Brain microvascular endothelial cell (primary cell): Measurements from ENCODE around the gene PRKG1.

Experiments
- DNase-seq: peaks from one replicate; pipeline ENCODE4 v3.0.0-alpha.2; 2020
- H3K27ac ChIP-seq: fragments of 250-450 bp; sonication (Bioruptor Pico); 2 replicates; pipeline ENCODE4 v1.5.1; 2020; ENCODE audit warnings: mild to moderate bottlenecking, moderate library complexity
- H3K27me3 ChIP-seq: fragments of 250-450 bp; sonication (Bioruptor Pico); replicated peaks from 2 replicates; pipeline ENCODE4 v1.5.1; 2020; ENCODE audit warnings: mild to moderate bottlenecking
- H3K36me3 ChIP-seq: fragments of 250-450 bp; sonication (Bioruptor Pico); replicated peaks from 2 replicates; pipeline ENCODE4 v1.5.1; 2020; ENCODE audit warnings: mild to moderate bottlenecking
- H3K4me3 ChIP-seq: 2 replicates; pipeline ENCODE4 v1.5.1; 2011; ENCODE audit warnings: low read depth, mild to moderate bottlenecking, control low read depth, low read length, moderate library complexity
- in situ Hi-C: cut with HindIII; loops from 2 replicates; pipeline ENCODE4 v1.10.0; 2017; ENCODE audit warnings: low sequenced_read_pairs, low pct_ligation_motif_present
- TF ChIP-seq, protein P1 (sequence below): IDR thresholded peaks from 2 replicates; pipeline ENCODE4 v1.5.1; 2011; ENCODE audit warnings: low read depth, mild to moderate bottlenecking, moderate library complexity, low read length, control low read depth, inconsistent platforms; ENCODE audit errors: missing control alignments

Gene PRKG1

GRCh38 chr10:51297438-51297837 is 223.2 kb downstream of the PRKG1 start:
- H3K36me3 ChIP-seq = no peaks in the 10 kb centered on the region
- no peaks in the 10 kb centered on the region for H3K27me3 ChIP-seq
- no peak overlapping the region for H3K27ac ChIP-seq
- TF ChIP-seq, protein P1, sequence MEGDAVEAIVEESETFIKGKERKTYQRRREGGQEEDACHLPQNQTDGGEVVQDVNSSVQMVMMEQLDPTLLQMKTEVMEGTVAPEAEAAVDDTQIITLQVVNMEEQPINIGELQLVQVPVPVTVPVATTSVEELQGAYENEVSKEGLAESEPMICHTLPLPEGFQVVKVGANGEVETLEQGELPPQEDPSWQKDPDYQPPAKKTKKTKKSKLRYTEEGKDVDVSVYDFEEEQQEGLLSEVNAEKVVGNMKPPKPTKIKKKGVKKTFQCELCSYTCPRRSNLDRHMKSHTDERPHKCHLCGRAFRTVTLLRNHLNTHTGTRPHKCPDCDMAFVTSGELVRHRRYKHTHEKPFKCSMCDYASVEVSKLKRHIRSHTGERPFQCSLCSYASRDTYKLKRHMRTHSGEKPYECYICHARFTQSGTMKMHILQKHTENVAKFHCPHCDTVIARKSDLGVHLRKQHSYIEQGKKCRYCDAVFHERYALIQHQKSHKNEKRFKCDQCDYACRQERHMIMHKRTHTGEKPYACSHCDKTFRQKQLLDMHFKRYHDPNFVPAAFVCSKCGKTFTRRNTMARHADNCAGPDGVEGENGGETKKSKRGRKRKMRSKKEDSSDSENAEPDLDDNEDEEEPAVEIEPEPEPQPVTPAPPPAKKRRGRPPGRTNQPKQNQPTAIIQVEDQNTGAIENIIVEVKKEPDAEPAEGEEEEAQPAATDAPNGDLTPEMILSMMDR = no peak
- in situ Hi-C loops = no loop called here
- no peak for DNase-seq
- no peak overlapping the region for H3K4me3 ChIP-seq

DNA sequence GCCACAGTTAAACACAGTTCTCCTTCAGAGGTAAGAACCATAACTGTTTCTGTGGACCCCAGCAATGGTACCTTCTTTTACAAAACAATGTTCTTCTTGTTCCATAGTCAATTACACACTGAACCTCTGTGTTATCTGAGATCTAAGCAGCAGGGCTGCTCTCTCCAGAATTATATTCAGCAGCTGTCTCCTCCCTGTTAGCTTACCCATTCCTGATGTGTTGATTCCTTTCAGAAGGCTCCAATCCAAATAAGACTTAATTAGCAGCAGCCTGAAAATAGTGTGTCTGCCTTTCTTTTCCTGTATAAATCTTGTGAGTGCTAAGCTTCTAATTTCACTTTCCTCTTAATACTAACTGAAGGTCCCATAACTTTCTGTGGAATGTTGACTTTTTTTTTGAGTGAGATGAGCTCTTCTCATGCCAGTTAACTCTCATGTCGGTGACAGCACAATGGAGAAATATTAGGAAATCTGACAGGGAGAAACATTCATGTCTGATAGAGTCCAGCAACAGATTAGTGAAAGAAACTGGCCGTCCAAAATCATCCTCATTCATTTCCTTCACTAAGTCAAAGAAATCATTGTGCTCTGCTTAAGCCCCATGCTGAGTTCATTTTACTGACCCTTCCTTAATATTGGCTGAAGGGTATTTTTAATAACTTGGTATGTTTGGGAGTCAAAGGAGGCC is 226.5 kb downstream of the PRKG1 start:
- no peak for DNase-seq
- H3K36me3 ChIP-seq = no peaks in the 10 kb centered on the region
- no peak overlapping the region for H3K27ac ChIP-seq
- H3K4me3 ChIP-seq = no peak overlapping the region
- in situ Hi-C loops = no loop called here
- no peaks in the 10 kb centered on the region for H3K27me3 ChIP-seq
- TF ChIP-seq, protein P1 = no peak

DNA sequence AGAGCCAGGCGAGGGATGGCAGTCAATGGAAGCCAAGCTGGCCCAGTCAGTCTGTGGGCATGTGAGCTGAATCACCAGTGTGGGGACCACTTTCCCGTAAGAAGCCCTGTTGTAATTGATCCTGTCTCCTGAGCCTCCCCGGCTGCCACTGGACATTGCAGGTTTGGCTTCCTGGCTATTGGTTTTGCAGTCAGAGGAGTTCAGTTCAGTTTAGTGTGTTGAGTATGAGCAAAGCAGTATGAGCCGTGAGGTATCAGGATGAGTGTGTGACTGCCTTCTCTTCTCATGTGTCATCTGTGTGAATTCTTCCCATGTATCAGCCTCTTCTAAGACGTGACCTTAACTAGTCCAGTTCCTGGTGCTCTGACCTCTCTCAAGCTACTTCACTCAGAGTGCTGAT is 227.4 kb downstream of the PRKG1 start:
- in situ Hi-C loops = no loop called here
- Histone ChIP-seq H3K4me3 (no peak overlapping the region), H3K36me3 (no peaks in the 10 kb centered on the region), H3K27me3 (no peaks in the 10 kb centered on the region), H3K27ac (no peak overlapping the region)
- peak; percentile 74 for DNase-seq
- TF ChIP-seq, protein P1 = no peak

GRCh38 chr10:51302316-51302715 is 228.0 kb downstream of the PRKG1 start:
- Histone ChIP-seq H3K27ac (no peak overlapping the region), H3K4me3 (no peak overlapping the region), H3K36me3 (no peaks in the 10 kb centered on the region), H3K27me3 (no peaks in the 10 kb centered on the region)
- in situ Hi-C loops = no loop called here
- DNase-seq = no peak
- TF ChIP-seq, protein P1 = no peak

DNA sequence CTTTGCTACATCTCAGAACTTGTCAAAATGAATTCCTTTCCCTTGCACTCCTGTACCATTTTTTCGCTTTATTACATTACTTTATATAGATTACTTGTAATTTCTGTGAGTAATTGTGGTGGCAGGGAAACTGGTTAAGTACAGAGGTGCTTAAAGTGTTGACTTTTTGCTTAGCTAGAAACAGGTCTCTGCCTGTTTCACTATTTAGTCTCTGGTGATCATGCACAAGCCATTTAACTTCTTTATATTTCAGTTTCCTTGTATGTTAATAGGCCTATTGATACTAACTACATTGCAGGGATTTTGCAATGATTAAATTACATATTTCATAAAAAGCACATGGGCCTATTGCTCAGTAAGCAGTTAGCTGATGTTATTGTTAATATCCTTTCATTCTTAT is 233.8 kb downstream of the PRKG1 start:
- in situ Hi-C loops = no loop called here
- DNase-seq = no peak
- H3K4me3 ChIP-seq = no peak overlapping the region
- H3K27me3 ChIP-seq = no peaks in the 10 kb centered on the region
- H3K36me3 ChIP-seq = no peaks in the 10 kb centered on the region
- TF ChIP-seq, protein P1 = no peak
- no peak overlapping the region for H3K27ac ChIP-seq

DNA sequence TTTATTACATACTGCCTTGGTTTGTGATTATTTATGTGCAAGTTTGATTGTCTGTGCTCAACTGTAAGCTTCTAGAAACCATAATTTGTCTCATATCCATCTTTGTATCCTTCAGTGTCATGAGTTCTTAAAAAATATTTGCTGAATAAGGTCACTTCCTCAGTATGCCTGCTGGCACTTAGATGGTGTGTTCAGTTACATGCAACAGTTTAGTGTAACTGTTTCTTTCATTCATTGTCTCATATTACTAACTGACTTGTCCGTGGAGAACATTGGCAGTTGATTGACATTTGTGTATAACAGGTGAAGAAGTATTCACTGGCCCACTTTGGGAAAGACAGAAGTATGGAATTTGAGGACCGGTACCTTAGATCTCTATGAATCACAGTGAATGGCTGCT is 236.9 kb downstream of the PRKG1 start:
- H3K27ac ChIP-seq = no peak overlapping the region
- no peak overlapping the region for H3K4me3 ChIP-seq
- DNase-seq = no peak
- H3K36me3 ChIP-seq = no peaks in the 10 kb centered on the region
- TF ChIP-seq, protein P1 = no peak
- in situ Hi-C loops = no loop called here
- no peaks in the 10 kb centered on the region for H3K27me3 ChIP-seq
